Hematopoietic multipotent progenitor cell treated with erythropoietin and hydrocortisone succinate and interleukin-3 and kit ligand, for 15 days (in vitro differentiated cells): ENCODE data around the gene PNMA1.
"Not testable (repeated sequence)": the region's sequence is repeated elsewhere in the genome, so short reads cannot be mapped to it uniquely, and the experiment has no call there.

Experiments
- DNase-seq: peaks from one replicate; pipeline ENCODE4 v3.0.0-alpha.2; 2015; ENCODE audit warnings: low spot score

PNMA1 gene

GRCh38 chr14:73715707-73716106 lies 1.5 kb upstream of the PNMA1 start:
- no peak for DNase-seq

- DNase-seq, result no peak
Observed at GRCh38 chr14:73714656-73715081, 485 bp upstream of the PNMA1 start.

- no peak for DNase-seq
Observed at GRCh38 chr14:73713206-73713802, 880 bp downstream of the PNMA1 start.

- no peak for DNase-seq
Observed at GRCh38 chr14:73712540-73713180, 1.5 kb downstream of the PNMA1 start.

- no peak for DNase-seq
Observed at GRCh38 chr14:73712071-73712506, 2.1 kb downstream of the PNMA1 start.

- DNase-seq, result no peak
Observed at GRCh38 chr14:73710737-73711136, 3.4 kb downstream of the PNMA1 start.

- no peak for DNase-seq
Observed at GRCh38 chr14:73709904-73710469, 4.2 kb downstream of the PNMA1 start.

GRCh38 chr14:73708076-73708475 lies 6.1 kb downstream of the PNMA1 start:
- DNase-seq, result not testable (repeated sequence)

- DNase-seq, result no peak
Observed at GRCh38 chr14:73700325-73700724, 13.9 kb downstream of the PNMA1 start.

GRCh38 chr14:73696466-73697400 lies 17.5 kb downstream of the PNMA1 start:
- DNase-seq, result peak; percentile 28

- no peak for DNase-seq
Observed at GRCh38 chr14:73695997-73696396, 18.2 kb downstream of the PNMA1 start.

- no peak for DNase-seq
Observed at GRCh38 chr14:73695082-73695481, 19.1 kb downstream of the PNMA1 start.

GRCh38 chr14:73694083-73694482 lies 20.1 kb downstream of the PNMA1 start:
- no peak for DNase-seq

GRCh38 chr14:73686901-73687300 lies 27.3 kb downstream of the PNMA1 start:
- no peak for DNase-seq

- DNase-seq, result no peak
Observed at GRCh38 chr14:73685328-73685727, 28.9 kb downstream of the PNMA1 start.

- no peak for DNase-seq
Observed at GRCh38 chr14:73684627-73685026, 29.6 kb downstream of the PNMA1 start.

GRCh38 chr14:73680821-73681220 lies 33.4 kb downstream of the PNMA1 start:
- DNase-seq, result no peak

- DNase-seq, result no peak
Observed at GRCh38 chr14:73678698-73679097, 35.5 kb downstream of the PNMA1 start.

- no peak for DNase-seq
Observed at GRCh38 chr14:73674986-73675385, 39.2 kb downstream of the PNMA1 start.

- DNase-seq, result no peak
Observed at GRCh38 chr14:73667854-73668253, 46.3 kb downstream of the PNMA1 start.

- no peak for DNase-seq
Observed at GRCh38 chr14:73666583-73666982, 47.6 kb downstream of the PNMA1 start.

- DNase-seq, result no peak
Observed at GRCh38 chr14:73665130-73665529, 49.1 kb downstream of the PNMA1 start.
